HepG2 (cell line): ENCODE measurements around the gene ABHD1. TPM values are rescaled to one million over a fixed set of nuclear protein-coding genes. Genes with fewer than 3 reads are reported as not detected.

Source experiments
- AFF4 ChIP-seq: sonication (generic); formaldehyde crosslinking; IDR thresholded peaks from 2 replicates; pipeline ENCODE4 v1.4.0; 2020; ENCODE audit warnings: missing genetic modification reagents
- AHR ChIP-seq: IDR thresholded peaks from 2 replicates; pipeline ENCODE4 v1.6.1; 2018; ENCODE audit warnings: missing genetic modification reagents, missing compliant biosample characterization
- BCLAF1 ChIP-seq: fragments of 450-650 bp; IDR thresholded peaks from 2 replicates; pipeline ENCODE4 v1.6.1; 2017; ENCODE audit warnings: mild to moderate bottlenecking
- HDAC1 ChIP-seq: sonication (generic); formaldehyde crosslinking; IDR thresholded peaks from 2 replicates; pipeline ENCODE4 v1.5.1; 2020; ENCODE audit warnings: mild to moderate bottlenecking, missing genetic modification reagents
- IRF9 ChIP-seq: sonication (generic); formaldehyde crosslinking; IDR thresholded peaks from 2 replicates; pipeline ENCODE4 v1.8.0; 2022; ENCODE audit warnings: missing genetic modification reagents, mild to moderate bottlenecking, borderline replicate concordance
- MTF1 ChIP-seq: sonication (generic); formaldehyde crosslinking; IDR thresholded peaks from 2 replicates; pipeline ENCODE4 v1.5.0; 2020; ENCODE audit warnings: missing genetic modification reagents
- MYPOP ChIP-seq: sonication (generic); formaldehyde crosslinking; IDR thresholded peaks from 2 replicates; pipeline ENCODE4 v1.8.1; 2023; ENCODE audit warnings: mild to moderate bottlenecking, moderate library complexity, missing genetic modification reagents
- PREB ChIP-seq: sonication (generic); formaldehyde crosslinking; IDR thresholded peaks from 2 replicates; pipeline ENCODE4 v1.4.0; 2020; ENCODE audit warnings: missing genetic modification reagents
- PTBP1 ChIP-seq: fragments of 200-400 bp; formaldehyde crosslinking; IDR thresholded peaks from 2 replicates; pipeline ENCODE4 v1.6.1; 2018; ENCODE audit warnings: low read length, low read depth; ENCODE audit not compliant: poor library complexity, severe bottlenecking
- RBM22 ChIP-seq: fragments of 200-400 bp; formaldehyde crosslinking; optimal IDR thresholded peaks from 2 replicates; pipeline ENCODE3; 2017; ENCODE audit warnings: mild to moderate bottlenecking, low read length, moderate library complexity
- TFE3 ChIP-seq: IDR thresholded peaks from 2 replicates; pipeline ENCODE4 v1.6.1; 2016
- ZBTB10 ChIP-seq: sonication (generic); formaldehyde crosslinking; IDR thresholded peaks from 2 replicates; pipeline ENCODE4 v1.4.0; 2020; ENCODE audit warnings: missing genetic modification reagents, borderline replicate concordance
- ZNF20 ChIP-seq: sonication (generic); formaldehyde crosslinking; IDR thresholded peaks from 2 replicates; pipeline ENCODE4 v1.4.0; 2020; ENCODE audit warnings: mild to moderate bottlenecking, moderate library complexity, missing genetic modification reagents
- polyA plus RNA-seq, 8 experiments: library from polyadenylated mRNA; depleted of rRNA in 3 of 8; stranded (reverse) in 7 of 8; unstranded in 1 of 8; fragments of >200 nt; fragmentation: Illumina TruSeq in 4 of 8; extraction: Trizol in 4 of 8; gene quantifications; 2 replicates each; pipeline versions ENCODE4 v1.2.1 to v1.2.3, GENCODE V29; 2011 to 2016; ENCODE audit warnings: low read depth in 4 of 8, missing spikeins in 1 of 8, mixed read lengths in 1 of 8; ENCODE audit not compliant: insufficient read depth in 1 of 8
- total RNA-seq, 5 experiments: library from RNA; depleted of rRNA; stranded (reverse); fragments of >200 nt; fragmentation: Illumina TruSeq; extraction: Trizol; gene quantifications; 2 replicates each; pipeline ENCODE4 v1.2.3, GENCODE V29; 2016; ENCODE audit warnings: low read depth in 1 of 5

Gene ABHD1
- total and polyA plus RNA-seq, 2 of the 13 experiments (the other 11 are each of a cell fraction or from before 2014, with no cell fraction given) = 0.04 to 0.81 TPM

- TF ChIP-seq MYPOP (CRISPR knock-in tag) (peak; percentile 31; the same call in 1 of the 2 replicates), AHR (no peak; the same call in 1 of the 2 replicates), HDAC1 (CRISPR knock-in tag) (peak; percentile 67), PREB (CRISPR knock-in tag) (no peak), PTBP1 (no peak), MTF1 (CRISPR knock-in tag) (0 out of 2 replicates have a peak, but pooled peaks have one; percentile 20), BCLAF1 (no peak), IRF9 (no peak), TFE3 (peak; percentile 89), AFF4 (CRISPR knock-in tag) (no peak), ZBTB10 (CRISPR knock-in tag) (no peak; the same call in 1 of the 2 replicates), RBM22 (no peak), ZNF20 (CRISPR knock-in tag) (no peak)
Observed at GRCh38 chr2:27086090-27086723, 37.4 kb upstream of the ABHD1 start (continued).
